Keratinocyte (primary cell): ENCODE data around the gene KIF18B. TPM values are rescaled to one million over a fixed set of nuclear protein-coding genes. Genes with fewer than 3 reads are reported as not detected.

Experiments
- DNase-seq: peaks from one replicate; pipeline ENCODE4 v3.0.0-alpha.2; 2011; ENCODE audit warnings: low read depth, missing footprints, low spot score
- FAIRE-seq: peaks from 2 replicates; lab custom pipeline; 2011; peaks lifted over from hg19 to GRCh38; lab: Jason Lieb, UNC
- H2AFZ ChIP-seq: 2 replicates; pipeline ENCODE4 v1.6.0; 2012; ENCODE audit warnings: low read length, control low read depth, inconsistent platforms; ENCODE audit not compliant: control insufficient read depth
- H3K27ac ChIP-seq: 2 replicates; pipeline ENCODE4 v1.5.1; 2011; ENCODE audit warnings: low read length; ENCODE audit not compliant: control insufficient read depth, insufficient read depth
- H3K27me3 ChIP-seq: 3 replicates; pipeline ENCODE4 v1.6.0; 2011; ENCODE audit warnings: low read length; ENCODE audit not compliant: control insufficient read depth, insufficient read depth; ENCODE audit errors: extremely low read depth
- H3K36me3 ChIP-seq, 2 experiments: 2 replicates in 1 of 2; 3 replicates in 1 of 2; pipeline ENCODE4 v1.5.1; 2011; ENCODE audit warnings: low read length in 2 of 2, mild to moderate bottlenecking in 1 of 2; ENCODE audit not compliant: control insufficient read depth in 2 of 2, insufficient read depth in 2 of 2; ENCODE audit errors: extremely low read depth in 1 of 2
- H3K4me1 ChIP-seq: 3 replicates; pipeline ENCODE4 v1.5.1; 2011; ENCODE audit warnings: low read length; ENCODE audit not compliant: control insufficient read depth, insufficient read depth; ENCODE audit errors: extremely low read depth
- H3K4me2 ChIP-seq: 3 replicates; pipeline ENCODE4 v1.6.0; 2011; ENCODE audit warnings: low read depth, low read length; ENCODE audit not compliant: control insufficient read depth, insufficient read depth; ENCODE audit errors: extremely low read depth
- H3K4me3 ChIP-seq, 3 experiments: fragments of 200-600 bp in 1 of 3; sonication (generic) in 1 of 3; 2 replicates in 2 of 3; 3 replicates in 1 of 3; pipeline ENCODE4 v1.5.1; 2011 to 2016; ENCODE audit warnings: low read length in 3 of 3, mild to moderate bottlenecking in 3 of 3, control low read depth in 2 of 3, inconsistent platforms in 1 of 3, low read depth in 1 of 3, mixed read lengths in 1 of 3, mixed run types in 1 of 3, moderate library complexity in 1 of 3; ENCODE audit not compliant: control insufficient read depth in 2 of 3, insufficient read depth in 2 of 3; ENCODE audit errors: extremely low read depth in 1 of 3
- H3K79me2 ChIP-seq: 2 replicates; pipeline ENCODE4 v1.6.0; 2012; ENCODE audit warnings: low read length; ENCODE audit not compliant: control insufficient read depth, insufficient read depth
- H3K9ac ChIP-seq: 3 replicates; pipeline ENCODE4 v1.6.0; 2011; ENCODE audit warnings: low read length; ENCODE audit not compliant: control insufficient read depth, insufficient read depth; ENCODE audit errors: extremely low read depth
- H3K9me1 ChIP-seq: 3 replicates; pipeline ENCODE4 v1.6.0; 2011; ENCODE audit warnings: low read length; ENCODE audit not compliant: control insufficient read depth, insufficient read depth; ENCODE audit errors: extremely low read depth
- H3K9me3 ChIP-seq: 2 replicates; pipeline ENCODE4 v1.5.1; 2012; ENCODE audit warnings: low read depth, low read length; ENCODE audit not compliant: control insufficient read depth
- H4K20me1 ChIP-seq: 3 replicates; pipeline ENCODE4 v1.6.0; 2011; ENCODE audit warnings: low read length; ENCODE audit not compliant: control insufficient read depth, insufficient read depth; ENCODE audit errors: extremely low read depth
- CTCF ChIP-seq, 3 experiments: IDR thresholded peaks in 1 of 3; conservative IDR thresholded peaks in 1 of 3; optimal IDR thresholded peaks in 1 of 3; 2 replicates in 2 of 3; 3 replicates in 1 of 3; pipeline versions ENCODE3 to v1.5.1; 2011; ENCODE audit warnings: low read length in 3 of 3, mild to moderate bottlenecking in 3 of 3, moderate library complexity in 2 of 3, control low read depth in 1 of 3, inconsistent platforms in 1 of 3; ENCODE audit not compliant: insufficient read depth in 2 of 3; ENCODE audit errors: extremely low read depth in 1 of 3
- EZH2 ChIP-seq: IDR thresholded peaks from one replicate; pipeline ENCODE4 v1.6.1; 2012; ENCODE audit warnings: inconsistent platforms, mild to moderate bottlenecking, low read length, moderate library complexity
- dilution Hi-C: fragments of 300-500 bp; cut with MboI; formaldehyde crosslinking; loops from one replicate; pipeline ENCODE4 v1.7.0; 2020; ENCODE audit warnings: low sequenced_read_pairs; ENCODE audit not compliant: extremely low pct_ligation_motif_present
- polyA plus RNA-seq, 5 experiments: library from polyadenylated mRNA; depleted of rRNA in 3 of 5; stranded (reverse) in 3 of 5; stranded (forward) in 1 of 5; unstranded in 1 of 5; fragments of >200 nt; gene quantifications; 1 replicate in 1 of 5; 2 replicates in 3 of 5; 3 replicates in 1 of 5; pipeline versions ENCODE4 v1.2.1 to v1.2.3, GENCODE V29; 2011 to 2012; ENCODE audit warnings: missing spikeins in 2 of 5, low read depth in 1 of 5, low replicate concordance in 1 of 5

KIF18B gene
- polyA plus RNA-seq, 1 donor (not counting 4 experiments of a cell fraction or from before 2014, with no cell fraction given), result 5.1 TPM

- Histone ChIP-seq H3K9me1 (no peaks in the 10 kb centered on the region), H3K4me1 (peaks cover 21% of the 10 kb centered on the region), H3K9me3 (no peaks in the 10 kb centered on the region), H3K27me3 (no peaks in the 10 kb centered on the region), H3K4me2 (no peak overlapping the region), H3K27ac (no peak overlapping the region), H3K9ac (no peak overlapping the region), H4K20me1 (no peaks in the 10 kb centered on the region), H3K79me2 (peaks cover 10% of the 10 kb centered on the region), H3K4me3 (no peak overlapping the region), H3K36me3 (no peaks in the 10 kb centered on the region), H2AFZ (no peak overlapping the region)
- dilution Hi-C loops, result loop anchor here (25.0 kb wide), 1 partner anchor 109 kb away; no protein-coding TSS in a partner anchor
- TF ChIP-seq EZH2, result no peak
- no peak for DNase-seq
- no peak for FAIRE-seq
Observed at GRCh38 chr17:44903012-44903685, 44.4 kb downstream of the KIF18B start.

- H3K4me2 ChIP-seq, result no peak overlapping the region
- dilution Hi-C loops, result loop anchor here (25.0 kb wide), 1 partner anchor 110 kb away; no protein-coding TSS in a partner anchor
- no peak overlapping the region for H2AFZ ChIP-seq
- H3K79me2 ChIP-seq, result peaks cover 20% of the 10 kb centered on the region
- H3K9ac ChIP-seq, result no peak overlapping the region
- no peak for TF ChIP-seq EZH2
- TF ChIP-seq CTCF (optimal IDR thresholded peaks at IDR 0.05 in 1 of 3, IDR thresholded peaks at IDR 0.05 in 1 of 3, conservative IDR thresholded peaks at IDR 0.05 in 1 of 3; ENCODE audit: extremely low read depth in 1 of 3, insufficient read depth in 2 of 3, low read length in 3 of 3), result no peak
- no peaks in the 10 kb centered on the region for H3K27me3 ChIP-seq
- no peaks in the 10 kb centered on the region for H3K9me1 ChIP-seq
- FAIRE-seq, result peak; percentile 26
- H3K9me3 ChIP-seq, result no peaks in the 10 kb centered on the region
- DNase-seq, result no peak
- peaks cover 26% of the 10 kb centered on the region for H3K4me1 ChIP-seq
- no peak overlapping the region for H3K4me3 ChIP-seq
- no peaks in the 10 kb centered on the region for H3K36me3 ChIP-seq
- H3K27ac ChIP-seq, result no peak overlapping the region
- H4K20me1 ChIP-seq, result no peaks in the 10 kb centered on the region
Observed at GRCh38 chr17:44902135-44902760, 45.3 kb downstream of the KIF18B start.
